GM18511 (cell line): ENCODE data around the gene SLC4A11.

ENCODE experiments used
- ATAC-seq: cut with Tn5 transposase; IDR thresholded peaks from one replicate; pipeline ENCODE4 v1.9.1; 2021; ENCODE audit warnings: mild to moderate bottlenecking, moderate library complexity; ENCODE audit not compliant: unreplicated experiment

The SLC4A11 gene

GRCh38 chr20:3177746-3178485 is 61.1 kb downstream of the SLC4A11 start:
- no peak for ATAC-seq
